Right atrium auricular region (tissue), 2 donors: ENCODE measurements around the gene GRPEL1. TPM values are rescaled to one million over a fixed set of nuclear protein-coding genes. Genes with fewer than 3 reads are reported as not detected.

Experiments
- DNase-seq: peaks from one replicate; pipeline ENCODE4 v3.0.0-alpha.2; 2019; ENCODE audit warnings: low spot score
- H3K27ac ChIP-seq, 2 donors: fragments of 200-600 bp; sonication (generic); 1 replicate in 1 of 2; 2 replicates in 1 of 2; pipeline ENCODE4 v1.5.1; 2016 to 2019
- H3K27me3 ChIP-seq, 2 donors: fragments of 200-600 bp; sonication (generic); one replicate each; pipeline versions ENCODE4 v1.5.1 to v1.6.0; 2017 to 2019
- H3K36me3 ChIP-seq: fragments of 200-600 bp; sonication (generic); one replicate; pipeline ENCODE4 v1.5.1; 2016
- H3K4me1 ChIP-seq, 2 donors: fragments of 200-600 bp; sonication (generic); one replicate each; pipeline versions ENCODE4 v1.5.1 to v1.6.0; 2017 to 2019
- H3K4me3 ChIP-seq, 2 donors: fragments of 200-600 bp; sonication (generic); 1 replicate in 1 of 2; 2 replicates in 1 of 2; pipeline ENCODE4 v1.5.1; 2017 to 2019; ENCODE audit warnings: mild to moderate bottlenecking in 1 of 2, moderate library complexity in 1 of 2
- H3K9me3 ChIP-seq, 2 donors: fragments of 200-600 bp; sonication (generic); one replicate each; pipeline ENCODE4 v1.5.1; 2019
- CTCF ChIP-seq, 2 donors: fragments of 200-600 bp; sonication (generic); IDR thresholded peaks; one replicate each; pipeline ENCODE4 v1.5.1; 2019; ENCODE audit warnings: antibody characterized with exemption in 2 of 2
- total RNA-seq, 2 donors: library from RNA; depleted of rRNA; stranded (reverse); fragments of >200 nt; gene quantifications; one replicate each; pipeline ENCODE4 v1.1.0, GENCODE V29; 2016

GRPEL1 gene
- total RNA-seq, 2 donors from 2014 or later, result 17.8 to 18.4 TPM

GRCh38 chr4:7073526-7074390 lies 5.9 kb upstream of the GRPEL1 start:
- H3K36me3 ChIP-seq, result no peaks in the 10 kb centered on the region
- no peak for DNase-seq
- no peaks in the 10 kb centered on the region for H3K9me3 ChIP-seq
- no peaks in the 10 kb centered on the region for H3K27me3 ChIP-seq
- H3K4me1 ChIP-seq, result peaks cover 0 to 13% of the 10 kb centered on the region in 2 donors
- no peak for TF ChIP-seq CTCF (IDR thresholded peaks at IDR 0.05)
- no peak overlapping the region for H3K27ac ChIP-seq
- no peak overlapping the region for H3K4me3 ChIP-seq

DNA sequence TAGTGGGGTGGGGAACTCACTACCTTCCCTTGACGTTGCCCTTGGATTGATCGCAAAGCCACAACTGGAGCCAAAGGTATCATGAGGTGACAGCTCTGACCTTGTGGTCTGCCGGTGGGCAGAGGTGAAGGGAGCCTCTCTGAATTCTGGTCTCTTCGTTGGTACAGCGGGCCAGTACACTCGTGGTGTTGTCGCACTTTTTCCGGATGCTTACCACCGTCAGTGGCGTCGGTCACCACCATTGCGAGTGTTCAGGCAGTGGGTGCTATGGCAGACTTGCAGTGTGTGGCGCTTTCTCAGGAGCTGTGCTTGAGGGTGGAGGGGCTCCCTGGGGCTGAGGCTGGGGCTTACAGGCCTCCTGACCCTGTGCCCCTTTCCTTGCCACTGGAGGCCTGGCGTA lies 5.2 kb upstream of the GRPEL1 start:
- Histone ChIP-seq H3K4me3 (no peak overlapping the region), H3K27me3 (no peaks in the 10 kb centered on the region), H3K27ac (no peak overlapping the region), H3K9me3 (no peaks in the 10 kb centered on the region), H3K36me3 (no peaks in the 10 kb centered on the region), H3K4me1 (peaks cover 0 to 16% of the 10 kb centered on the region in 2 donors)
- TF ChIP-seq CTCF (IDR thresholded peaks at IDR 0.05), result no peak
- DNase-seq, result no peak

DNA sequence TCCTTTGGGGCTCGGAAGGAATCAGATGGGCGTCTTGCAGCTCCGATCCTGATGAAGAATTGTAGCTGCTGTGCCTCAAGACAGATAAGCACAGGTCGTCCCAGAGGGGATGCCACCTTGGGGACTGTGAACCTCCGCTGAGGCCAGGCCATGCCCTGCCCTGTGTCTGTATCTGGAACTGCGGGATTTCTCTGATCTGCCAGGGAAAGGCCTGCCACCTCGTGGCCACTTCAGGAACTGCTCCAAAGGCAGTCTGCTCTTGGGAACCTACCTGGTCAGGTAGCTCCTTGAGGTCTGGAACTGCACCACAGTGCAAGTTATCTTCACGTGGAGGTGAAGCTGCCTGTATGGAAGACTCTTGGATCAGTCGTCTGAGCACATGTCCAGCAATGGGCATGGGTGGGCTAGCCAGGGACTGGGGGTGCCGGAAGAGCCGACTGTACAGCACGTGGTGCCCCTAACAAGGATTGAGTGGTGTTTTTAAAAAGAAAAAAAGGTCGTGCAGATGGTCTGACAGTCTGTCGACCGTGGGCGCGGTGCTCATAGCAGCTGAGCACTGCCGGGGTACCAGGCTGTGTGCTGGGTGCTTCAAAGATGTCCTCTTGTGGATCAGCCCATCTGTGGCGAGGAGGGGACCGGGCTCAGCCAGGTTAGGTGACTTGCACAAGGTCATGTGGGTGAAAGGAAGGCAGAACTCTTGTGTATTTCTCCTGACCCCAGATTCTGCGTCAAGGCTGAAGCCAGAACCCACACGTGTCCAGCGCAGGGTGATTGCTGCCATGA lies 3.1 kb upstream of the GRPEL1 start:
- Histone ChIP-seq H3K27me3 (no peaks in the 10 kb centered on the region), H3K36me3 (no peaks in the 10 kb centered on the region), H3K9me3 (no peaks in the 10 kb centered on the region), H3K4me1 (peaks cover 0 to 32% of the 10 kb centered on the region in 2 donors), H3K27ac (no peak overlapping the region), H3K4me3 (no peak overlapping the region)
- peak; percentile 95 to 99 for TF ChIP-seq CTCF (IDR thresholded peaks at IDR 0.05)
- DNase-seq, result peak; percentile 85

- H3K36me3 ChIP-seq, result peaks cover 10% of the 10 kb centered on the region
- no peak for DNase-seq
- H3K4me1 ChIP-seq, result peaks cover 0 to 32% of the 10 kb centered on the region in 2 donors
- TF ChIP-seq CTCF (IDR thresholded peaks at IDR 0.05), result no peak
- H3K4me3 ChIP-seq, result peak overlapping the region; percentile 71 to 100
- no peaks in the 10 kb centered on the region for H3K9me3 ChIP-seq
- no peaks in the 10 kb centered on the region for H3K27me3 ChIP-seq
- peak overlapping the region; percentile 87 to 89 for H3K27ac ChIP-seq
These were observed 1.0 kb upstream of the GRPEL1 start for GRCh38 chr4:7068883-7069282.

GRCh38 chr4:7068279-7068842 lies 497 bp upstream of the GRPEL1 start:
- no peak for DNase-seq
- H3K9me3 ChIP-seq, result no peaks in the 10 kb centered on the region
- no peaks in the 10 kb centered on the region for H3K27me3 ChIP-seq
- H3K4me3 ChIP-seq, result peak overlapping the region; percentile 71 to 100
- H3K4me1 ChIP-seq, result peaks cover 0 to 32% of the 10 kb centered on the region in 2 donors
- TF ChIP-seq CTCF (IDR thresholded peaks at IDR 0.05), result no peak
- peaks cover 15% of the 10 kb centered on the region for H3K36me3 ChIP-seq
- peak overlapping the region; percentile 87 to 89 for H3K27ac ChIP-seq
